ENCODE measurements around the gene B3GAT1.
"Not testable (repeated sequence)": the region's sequence is repeated elsewhere in the genome, so short reads cannot be mapped to it uniquely, and the experiment has no call there.

The B3GAT1 gene

GRCh38 chr11:134355656-134356055 lies 56.4 kb downstream of the B3GAT1 start:
- no peak for DNase-seq (ENCODE audit: low spot score)

- no peak for DNase-seq (ENCODE audit: low spot score)
Measured at GRCh38 chr11:134355136-134355535, 56.9 kb downstream of the B3GAT1 start.

GRCh38 chr11:134352111-134352510 lies 59.9 kb downstream of the B3GAT1 start:
- DNase-seq (ENCODE audit: low spot score) = no peak

- no peak for DNase-seq (ENCODE audit: low spot score)
Measured at GRCh38 chr11:134350381-134350780, 61.7 kb downstream of the B3GAT1 start.

- DNase-seq (ENCODE audit: low spot score) = no peak
Measured at GRCh38 chr11:134349802-134350355, 62.2 kb downstream of the B3GAT1 start.

- no peak for DNase-seq (ENCODE audit: low spot score)
Measured at GRCh38 chr11:134349109-134349801, 62.8 kb downstream of the B3GAT1 start.

- no peak for DNase-seq (ENCODE audit: low spot score)
Measured at GRCh38 chr11:134347441-134347840, 64.6 kb downstream of the B3GAT1 start.

GRCh38 chr11:134346976-134347350 lies 65.1 kb downstream of the B3GAT1 start:
- DNase-seq (ENCODE audit: low spot score) = no peak

- no peak for DNase-seq (ENCODE audit: low spot score)
Measured at GRCh38 chr11:134346101-134346975, 65.7 kb downstream of the B3GAT1 start.

GRCh38 chr11:134345237-134345550 lies 66.8 kb downstream of the B3GAT1 start:
- no peak for DNase-seq (ENCODE audit: low spot score)

- DNase-seq (ENCODE audit: low spot score) = not testable (repeated sequence)
Measured at GRCh38 chr11:134344497-134345236, 67.4 kb downstream of the B3GAT1 start.

GRCh38 chr11:134343646-134344045 lies 68.4 kb downstream of the B3GAT1 start:
- no peak for DNase-seq (ENCODE audit: low spot score)

- no peak for DNase-seq (ENCODE audit: low spot score)
Measured at GRCh38 chr11:134342572-134343340, 69.3 kb downstream of the B3GAT1 start.

GRCh38 chr11:134341805-134342571 lies 70.1 kb downstream of the B3GAT1 start:
- no peak for DNase-seq (ENCODE audit: low spot score)

GRCh38 chr11:134340354-134340964 lies 71.6 kb downstream of the B3GAT1 start:
- DNase-seq (ENCODE audit: low spot score) = no peak

- no peak for DNase-seq (ENCODE audit: low spot score)
Measured at GRCh38 chr11:134339756-134340155, 72.3 kb downstream of the B3GAT1 start.

GRCh38 chr11:134338654-134339053 lies 73.4 kb downstream of the B3GAT1 start:
- DNase-seq (ENCODE audit: low spot score) = no peak

GRCh38 chr11:134338068-134338467 lies 74.0 kb downstream of the B3GAT1 start:
- no peak for DNase-seq (ENCODE audit: low spot score)

GRCh38 chr11:134337051-134337450 lies 75.0 kb downstream of the B3GAT1 start:
- DNase-seq (ENCODE audit: low spot score) = no peak

- no peak for DNase-seq (ENCODE audit: low spot score)
Measured at GRCh38 chr11:134334796-134335571, 77.1 kb downstream of the B3GAT1 start.
